Measurements from ENCODE around the gene HDAC8.
A peak's percentile ranks its signal among the peaks of the same experiment; 100 is the strongest.

HDAC8 gene

GRCh38 chrX:72304877-72305276 lies 267.8 kb downstream of the HDAC8 start:
- TF ChIP-seq CTCF (IDR thresholded peaks at IDR 0.05; ENCODE audit: extremely low read depth, insufficient read depth, missing control alignments), result no peak
- DNase-seq (ENCODE audit: low spot score), result no peak
- in situ Hi-C loops (cut with MboI; ENCODE audit: low pct_unique_long_range_greater_than_20kb, low sequenced_read_pairs, unreplicated experiment), result no loop called here

GRCh38 chrX:72301781-72302180 lies 270.9 kb downstream of the HDAC8 start:
- DNase-seq (ENCODE audit: low spot score), result no peak
- TF ChIP-seq CTCF (IDR thresholded peaks at IDR 0.05; ENCODE audit: extremely low read depth, insufficient read depth, missing control alignments), result no peak
- in situ Hi-C loops (cut with MboI; ENCODE audit: low pct_unique_long_range_greater_than_20kb, low sequenced_read_pairs, unreplicated experiment), result no loop called here

- no peak for TF ChIP-seq CTCF (IDR thresholded peaks at IDR 0.05; ENCODE audit: extremely low read depth, insufficient read depth, missing control alignments)
- in situ Hi-C loops (cut with MboI; ENCODE audit: low pct_unique_long_range_greater_than_20kb, low sequenced_read_pairs, unreplicated experiment), result loop anchor here (25.0 kb wide), 1 partner anchor 237 kb away; no protein-coding TSS in a partner anchor
- DNase-seq (ENCODE audit: low spot score), result no peak
Measured at GRCh38 chrX:72299891-72300630, 272.6 kb downstream of the HDAC8 start.

GRCh38 chrX:72297953-72298730 lies 274.5 kb downstream of the HDAC8 start:
- no peak for DNase-seq (ENCODE audit: low spot score)
- in situ Hi-C loops (cut with MboI; ENCODE audit: low pct_unique_long_range_greater_than_20kb, low sequenced_read_pairs, unreplicated experiment), result loop anchor here (25.0 kb wide), 1 partner anchor 239 kb away; no protein-coding TSS in a partner anchor
- TF ChIP-seq CTCF (IDR thresholded peaks at IDR 0.05; ENCODE audit: extremely low read depth, insufficient read depth, missing control alignments), result peak; percentile 59

GRCh38 chrX:72296991-72297390 lies 275.7 kb downstream of the HDAC8 start:
- no peak for TF ChIP-seq CTCF (IDR thresholded peaks at IDR 0.05; ENCODE audit: extremely low read depth, insufficient read depth, missing control alignments)
- in situ Hi-C loops (cut with MboI; ENCODE audit: low pct_unique_long_range_greater_than_20kb, low sequenced_read_pairs, unreplicated experiment), result loop anchor here (25.0 kb wide), 1 partner anchor 240 kb away; no protein-coding TSS in a partner anchor
- DNase-seq (ENCODE audit: low spot score), result no peak

- DNase-seq (ENCODE audit: low spot score), result no peak
- in situ Hi-C loops (cut with MboI; ENCODE audit: low pct_unique_long_range_greater_than_20kb, low sequenced_read_pairs, unreplicated experiment), result loop anchor here (25.0 kb wide), 1 partner anchor 242 kb away; no protein-coding TSS in a partner anchor
- TF ChIP-seq CTCF (IDR thresholded peaks at IDR 0.05; ENCODE audit: extremely low read depth, insufficient read depth, missing control alignments), result no peak
Measured at GRCh38 chrX:72295745-72296144, 276.9 kb downstream of the HDAC8 start.

Measured in GM13977 (cell line).